NCI-H1417 (cell line): ENCODE data around the gene COX8C.
"Not testable (repeated sequence)": the region's sequence is repeated elsewhere in the genome, so short reads cannot be mapped to it uniquely, and the experiment has no call there.

ENCODE experiments used
- DNase-seq, 3 experiments: peaks; one replicate each; lab custom pipeline; 2025; lab: John Stamatoyannopoulos, UW

COX8C gene

GRCh38 chr14:93369713-93370266 lies 22.8 kb downstream of the COX8C start:
- no peak for DNase-seq

GRCh38 chr14:93375673-93376156 lies 28.7 kb downstream of the COX8C start:
- no peak for DNase-seq

- DNase-seq: no peak
These were observed 32.8 kb downstream of the COX8C start for GRCh38 chr14:93379831-93380230.

- DNase-seq: no peak
These were observed 34.7 kb downstream of the COX8C start for GRCh38 chr14:93381644-93382043.

- DNase-seq: not testable (repeated sequence)
These were observed 37.3 kb downstream of the COX8C start for GRCh38 chr14:93384256-93384655.

- no peak for DNase-seq
These were observed 48.2 kb downstream of the COX8C start for GRCh38 chr14:93395231-93395630.

- no peak for DNase-seq
These were observed 49.5 kb downstream of the COX8C start for GRCh38 chr14:93396456-93396855.
